HG03565 (cell line): ENCODE measurements around the gene CYP51A1.
"Not testable (repeated sequence)": the region's sequence is repeated elsewhere in the genome, so short reads cannot be mapped to it uniquely, and the experiment has no call there.

Source experiments
- ATAC-seq: cut with Tn5 transposase; IDR thresholded peaks from one replicate; pipeline ENCODE4 v1.9.1; 2021; ENCODE audit warnings: mild to moderate bottlenecking, moderate library complexity; ENCODE audit not compliant: unreplicated experiment

Gene CYP51A1

DNA sequence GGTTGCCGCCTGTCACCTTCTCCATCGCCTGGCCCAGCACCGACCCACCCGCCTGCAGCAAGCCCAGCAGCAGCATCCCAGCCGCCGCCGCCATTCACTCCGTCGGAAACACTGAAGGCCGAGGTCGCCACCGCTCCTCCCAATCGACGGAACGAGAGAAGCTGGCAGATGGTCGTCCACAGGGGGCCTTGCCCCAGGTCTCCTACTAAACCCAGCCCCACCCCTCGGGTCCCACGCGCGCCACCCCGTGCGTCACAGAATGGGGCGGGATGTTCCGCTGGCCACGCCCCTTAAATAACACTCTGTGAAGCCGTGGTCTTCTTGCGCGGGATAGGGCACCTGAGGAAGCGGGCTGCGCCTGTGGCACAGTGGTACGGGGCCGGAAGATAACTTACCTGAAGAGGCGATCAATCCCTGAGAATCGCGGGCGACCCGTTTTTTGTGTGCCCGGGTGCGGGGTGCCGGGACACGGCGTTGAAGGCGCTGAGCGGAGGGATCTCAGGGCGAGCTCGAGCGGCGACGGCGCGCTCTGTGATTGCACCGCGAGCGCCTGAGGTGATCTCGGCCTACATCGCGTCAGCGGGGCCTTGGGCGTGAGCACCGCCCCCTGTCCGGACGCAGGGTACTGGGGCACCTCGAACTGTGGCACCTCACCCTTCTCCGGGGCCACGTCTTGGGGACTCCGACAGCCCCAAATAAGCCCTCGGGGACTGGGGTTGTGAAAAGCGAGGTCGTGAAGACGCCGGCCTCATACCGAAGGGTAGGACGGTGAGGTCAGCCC, at the start of gene CYP51A1:
Gene CYP51A1 (minus strand): TSS at position 207 of the 781 bp plus-strand sequence. CDS start 113 bp downstream, at position 94.
- ATAC-seq = peak; percentile 83

DNA sequence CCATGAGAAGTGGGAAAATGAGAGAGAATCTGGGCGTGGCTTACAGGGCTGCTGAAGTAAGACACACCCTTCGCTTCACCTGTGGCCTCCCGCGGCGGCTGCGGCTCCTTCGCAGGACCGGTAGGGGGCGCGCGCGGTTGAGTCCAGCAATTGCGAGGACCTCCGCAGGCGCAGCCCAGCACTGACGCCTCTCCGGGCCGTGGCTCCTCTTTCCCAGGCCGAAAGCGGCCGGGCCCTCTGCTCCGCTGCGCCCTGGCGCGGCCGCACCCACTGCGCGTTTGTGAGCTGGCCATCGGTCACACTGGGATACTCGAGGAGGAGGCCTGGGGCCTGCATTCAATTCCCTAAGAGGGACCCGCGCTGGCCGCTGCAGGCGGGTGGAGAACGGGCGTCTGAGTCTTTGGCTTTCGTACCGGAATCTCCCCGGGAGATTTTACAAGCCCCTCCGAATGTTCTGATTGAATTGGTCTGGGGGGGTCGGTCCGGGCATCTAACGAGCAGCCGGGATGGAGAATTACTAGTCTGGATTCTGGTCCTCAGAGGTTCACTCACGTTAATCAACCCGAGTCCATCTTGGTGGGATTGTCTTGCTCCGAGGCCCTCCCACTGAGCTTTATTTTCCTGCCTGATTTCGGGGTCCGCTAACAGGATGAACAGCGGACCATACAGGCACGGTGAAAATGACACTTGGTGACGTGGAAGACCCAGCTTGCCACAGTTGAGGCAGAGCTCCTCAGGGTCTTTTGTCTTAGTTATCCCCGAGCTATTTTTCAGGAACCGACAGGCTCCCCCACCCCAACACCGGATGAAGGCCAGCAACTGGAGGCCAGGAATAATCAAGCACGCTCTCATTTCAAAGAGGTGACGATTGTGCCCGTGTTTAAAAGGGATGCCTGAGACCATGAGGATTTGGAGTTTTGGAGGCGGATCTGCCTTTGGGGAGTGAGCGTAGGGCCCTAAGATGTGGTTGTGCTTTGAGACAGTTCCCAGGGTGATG, 44.9 kb upstream of the CYP51A1 start, which contains the start of gene LRRD1:
Gene LRRD1 (minus strand): TSS at position 215 of the 997 bp plus-strand sequence. CDS start 13,940 bp downstream, outside the sequence.
- ATAC-seq = peak; percentile 96

DNA sequence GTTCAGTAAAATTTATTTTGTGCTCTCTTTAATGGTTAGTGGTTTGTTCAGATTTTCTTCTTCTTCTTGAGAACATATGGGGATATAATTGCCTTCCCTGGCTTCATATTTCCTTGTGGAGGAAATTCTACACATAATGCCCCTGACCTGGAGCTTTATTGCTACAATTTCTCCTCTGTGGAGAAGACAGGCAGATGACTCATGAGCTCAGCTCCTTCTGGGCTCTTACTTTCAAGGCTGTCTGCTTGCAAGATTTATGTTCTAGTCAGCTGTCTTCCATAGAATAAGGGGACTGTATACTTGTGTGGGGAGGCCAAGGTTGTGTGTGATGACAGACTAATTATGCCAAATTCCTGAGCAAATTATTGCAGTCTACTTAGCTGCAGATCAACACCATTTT, 43.1 kb upstream of the CYP51A1 start:
- no peak for ATAC-seq

GRCh38 chr7:92169529-92169928, 35.3 kb upstream of the CYP51A1 start:
- not testable (repeated sequence) for ATAC-seq

DNA sequence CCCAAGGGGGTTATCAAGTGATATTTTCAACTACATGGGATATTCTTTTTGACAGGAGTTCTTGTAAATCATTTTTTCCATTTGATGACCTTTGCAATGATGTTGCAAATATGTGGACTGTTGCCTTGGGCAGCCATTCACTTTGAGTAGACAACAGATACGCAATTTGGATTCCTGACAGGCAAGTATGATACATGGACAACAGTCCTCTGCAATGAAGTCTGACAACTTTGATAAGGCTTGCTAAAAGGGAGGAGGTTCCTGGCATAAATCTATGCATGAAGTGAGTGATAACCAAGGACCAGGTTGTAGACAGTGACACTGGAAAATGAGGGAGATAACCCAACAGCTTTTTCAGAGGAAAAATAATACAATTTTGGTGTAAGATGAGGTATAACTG, 27.0 kb upstream of the CYP51A1 start:
- no peak for ATAC-seq

DNA sequence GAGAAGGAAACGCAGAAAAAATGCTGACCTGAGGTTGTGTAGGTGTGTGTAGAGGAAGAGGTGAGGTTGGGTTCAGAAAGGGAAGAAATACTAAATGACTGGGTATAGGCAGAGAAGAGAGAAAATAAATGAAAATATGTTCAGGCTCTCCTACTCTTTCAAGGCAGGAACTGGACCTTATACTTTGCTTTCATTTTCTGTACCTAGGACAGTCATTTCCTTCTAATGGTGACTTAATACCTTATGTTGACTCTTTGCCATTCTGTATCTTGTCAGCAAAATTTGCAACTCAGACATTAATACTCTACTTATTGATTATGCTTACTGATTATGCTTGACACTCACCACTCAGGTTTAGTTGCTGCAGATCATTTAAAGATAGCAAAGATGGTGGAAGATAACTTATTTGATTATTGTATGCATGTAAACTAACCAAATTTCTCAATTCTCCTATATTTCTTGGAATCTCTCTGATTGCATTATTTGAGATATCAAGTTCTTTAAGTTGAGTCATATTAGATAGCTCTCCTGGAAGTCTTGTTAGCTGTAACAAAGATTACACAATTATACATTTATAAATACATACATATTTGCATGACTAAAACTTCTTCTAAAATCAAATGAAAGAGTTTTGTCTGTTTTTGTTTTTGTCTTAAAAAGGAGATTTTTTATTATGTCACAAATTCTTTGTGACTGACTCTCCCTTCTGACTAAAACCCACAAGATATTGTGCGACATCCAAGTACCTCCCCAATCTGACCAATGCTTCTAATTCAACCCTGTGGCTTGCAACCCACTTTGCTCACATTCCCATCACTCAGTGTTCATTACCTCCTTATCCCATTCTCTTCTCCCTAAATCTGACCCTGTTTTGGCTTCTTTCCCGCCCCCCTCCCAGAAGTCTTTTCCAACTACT, 24.6 kb upstream of the CYP51A1 start:
- ATAC-seq = peak; percentile 84

DNA sequence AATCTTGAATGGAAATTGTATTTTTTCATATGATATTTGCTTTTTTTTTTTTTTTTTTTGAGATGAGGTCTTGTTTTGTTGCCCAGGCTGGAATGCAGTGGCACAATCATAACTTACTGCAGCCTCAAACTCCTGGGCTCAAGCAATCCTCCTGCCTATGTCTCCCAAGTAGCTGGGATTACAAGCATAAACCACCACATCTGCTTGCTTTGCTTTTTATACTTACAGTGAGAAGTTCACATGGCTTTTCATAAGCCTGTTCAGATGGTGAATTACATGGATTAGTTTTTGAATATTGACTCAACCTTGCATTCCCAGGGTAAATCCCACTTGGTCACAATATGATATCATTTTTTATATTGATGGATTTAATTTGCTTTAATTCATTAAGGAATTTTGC, 22.7 kb upstream of the CYP51A1 start:
- no peak for ATAC-seq

DNA sequence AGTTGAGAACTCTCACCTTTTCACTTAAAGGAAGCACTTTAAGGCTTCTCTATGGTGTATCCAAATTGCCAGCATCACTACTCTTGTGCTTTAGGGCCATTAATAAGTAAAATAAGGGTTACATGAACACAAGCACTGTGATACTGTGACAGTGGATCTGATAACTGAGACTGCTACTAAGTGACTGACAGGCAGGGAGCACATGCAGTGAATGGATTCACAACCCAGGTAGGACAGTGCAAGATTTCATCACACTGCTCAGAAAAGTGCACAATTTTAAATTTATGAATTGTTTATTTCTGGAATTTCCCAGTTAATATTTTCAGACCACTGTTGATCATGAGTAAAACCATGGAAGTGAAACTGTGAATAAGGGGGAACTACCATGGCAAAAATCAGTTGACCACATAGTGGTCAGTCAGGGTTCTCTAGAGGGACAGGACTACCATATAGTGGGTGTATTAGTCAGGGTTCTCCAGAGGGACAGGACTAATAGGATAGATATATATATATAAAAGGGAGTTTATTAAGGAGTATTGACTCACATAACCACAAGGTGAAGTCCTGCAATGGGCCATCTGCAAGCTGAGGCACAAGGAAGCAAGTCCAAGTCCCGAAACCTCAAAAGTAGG, 20.9 kb upstream of the CYP51A1 start:
- no peak for ATAC-seq

DNA sequence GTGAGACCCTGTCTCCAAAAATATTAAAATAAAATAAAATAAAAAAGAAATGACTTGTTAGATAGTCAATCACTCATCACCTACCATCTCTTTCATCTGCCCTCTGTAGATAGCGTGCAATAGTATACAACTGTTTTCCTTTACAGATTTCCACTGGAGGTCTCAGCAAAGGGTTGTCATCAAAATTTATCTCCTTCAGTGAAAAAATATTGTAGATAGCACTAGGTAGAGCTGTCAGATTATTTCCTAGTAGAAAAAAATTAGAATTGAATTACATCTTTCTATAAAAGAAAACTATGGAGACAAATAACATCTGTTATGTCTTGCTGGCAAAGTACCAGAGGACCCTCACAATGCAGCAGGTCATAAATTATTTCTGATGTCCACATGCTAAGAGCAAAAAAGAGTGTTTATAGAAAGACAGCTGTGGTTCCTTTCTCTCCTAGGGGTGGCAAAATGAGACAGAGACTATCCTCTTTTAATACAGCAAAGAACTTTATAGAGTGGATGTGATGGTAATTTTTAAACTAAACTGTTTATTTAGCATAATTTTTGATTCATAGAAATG, 16.3 kb upstream of the CYP51A1 start:
- no peak for ATAC-seq

DNA sequence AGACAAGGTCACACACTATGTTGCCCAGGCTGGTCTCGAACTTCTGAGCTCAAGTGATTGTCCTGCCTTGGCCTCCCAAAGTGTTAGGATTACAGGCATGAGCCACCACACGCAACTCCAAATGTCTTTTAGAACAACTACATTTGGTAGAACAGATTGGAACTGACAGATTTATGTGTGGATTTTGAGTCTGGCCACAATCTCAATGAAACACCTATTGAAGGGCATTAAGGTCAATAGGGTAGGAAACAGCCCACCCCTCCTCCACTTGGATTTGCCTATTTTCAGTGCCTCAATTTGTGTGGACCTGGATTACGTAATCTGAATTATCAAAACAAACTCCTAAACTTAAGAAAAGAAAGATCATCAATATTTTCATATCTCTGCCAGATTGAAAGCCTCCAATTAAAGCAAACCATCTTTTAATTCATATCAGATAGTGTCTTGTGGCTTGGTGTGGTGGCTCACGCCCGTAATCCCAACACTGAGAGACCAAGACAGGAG, 15.5 kb upstream of the CYP51A1 start:
- ATAC-seq = no peak

DNA sequence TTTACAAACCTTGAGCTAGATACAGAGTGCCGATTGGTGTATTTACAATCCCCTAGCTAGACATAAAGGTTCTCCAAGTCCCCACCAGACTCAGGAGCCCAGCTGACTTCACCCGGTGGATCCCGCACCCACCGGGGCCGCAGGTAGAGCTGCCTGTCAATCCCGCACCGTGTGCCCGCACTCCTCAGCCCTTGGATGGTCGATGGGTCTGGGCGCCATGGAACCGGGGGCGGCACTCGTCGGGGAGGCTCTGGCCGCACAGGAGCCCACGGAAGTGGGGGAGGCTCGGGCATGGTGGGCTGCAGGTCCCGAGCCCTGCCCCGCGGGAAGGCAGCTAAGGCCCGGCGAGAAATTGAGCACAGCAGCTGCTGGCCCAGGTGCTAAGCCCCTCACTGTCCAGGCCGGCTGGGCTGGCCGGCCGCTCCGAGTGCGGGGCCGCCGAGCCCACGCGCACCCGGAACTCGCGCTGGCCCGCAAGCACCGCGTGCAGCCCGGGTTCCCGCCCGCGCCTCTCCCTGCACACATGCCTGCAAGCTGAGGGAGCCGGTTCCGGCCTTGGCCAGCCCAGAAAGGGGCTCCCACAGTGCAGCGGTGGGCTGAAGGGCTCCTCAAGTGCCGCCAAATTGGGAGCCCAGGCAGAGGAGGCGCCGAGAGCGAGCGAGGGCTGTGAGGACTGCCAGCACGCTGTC, 9.1 kb upstream of the CYP51A1 start:
- not testable (repeated sequence) for ATAC-seq

DNA sequence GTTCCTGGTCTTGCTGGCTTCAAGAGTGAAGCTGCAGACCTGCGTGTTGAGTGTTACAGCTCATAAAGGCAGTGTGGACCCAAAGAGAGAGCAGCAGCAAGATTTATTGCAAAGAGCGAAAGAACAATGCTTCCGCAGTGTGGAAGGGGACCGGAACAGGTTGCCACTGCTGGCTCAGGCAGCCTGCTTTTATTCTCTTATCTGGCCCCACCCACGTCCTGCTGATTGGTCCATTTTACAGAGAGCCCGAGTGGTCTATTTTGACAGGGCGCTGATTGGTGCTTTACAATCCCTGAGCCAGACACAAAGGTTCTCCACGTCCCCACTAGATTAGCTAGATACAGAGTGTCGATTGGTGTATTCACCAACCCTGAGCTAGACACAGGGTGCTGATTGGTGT, 8.5 kb upstream of the CYP51A1 start:
- ATAC-seq = not testable (repeated sequence)

DNA sequence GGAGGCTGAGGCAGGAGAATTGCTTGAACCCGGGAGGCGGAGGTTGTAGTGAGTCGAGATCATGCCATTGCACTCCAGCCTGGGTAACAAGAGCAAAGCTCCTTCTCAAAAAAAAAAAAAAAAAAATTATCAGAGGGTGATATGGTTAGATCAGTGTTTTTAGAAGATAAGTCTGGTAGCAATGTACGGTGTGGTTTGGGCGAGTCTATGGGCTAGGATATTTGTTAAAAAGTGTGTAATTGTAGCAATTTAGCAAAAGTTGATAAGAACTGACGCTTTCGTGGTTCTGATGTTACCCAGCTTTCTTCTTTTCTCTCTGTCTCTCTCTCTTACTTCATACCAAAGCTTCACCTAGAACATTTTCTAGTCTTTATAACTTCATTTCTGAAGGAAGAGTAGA, 6.9 kb upstream of the CYP51A1 start:
- no peak for ATAC-seq

DNA sequence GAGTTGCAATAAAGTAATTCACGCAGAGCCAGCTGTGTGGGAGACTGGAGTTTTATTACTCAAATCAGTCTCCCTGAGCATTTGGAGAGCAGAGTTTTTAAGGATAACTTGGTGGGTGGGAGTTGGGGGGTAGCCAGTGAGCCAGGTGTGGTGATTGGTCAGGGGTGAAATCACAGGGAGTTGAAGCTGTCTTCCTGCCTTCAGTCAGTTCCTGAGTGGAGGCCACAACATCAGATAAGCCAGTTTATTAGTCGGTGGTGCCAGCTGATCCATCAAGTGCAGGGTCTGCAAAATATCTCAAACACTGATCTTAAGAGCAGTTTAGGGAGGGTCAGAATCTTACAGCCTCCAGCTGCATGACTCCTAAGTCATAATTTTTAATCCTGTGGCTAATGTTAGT, 3.3 kb upstream of the CYP51A1 start:
- ATAC-seq = no peak

DNA sequence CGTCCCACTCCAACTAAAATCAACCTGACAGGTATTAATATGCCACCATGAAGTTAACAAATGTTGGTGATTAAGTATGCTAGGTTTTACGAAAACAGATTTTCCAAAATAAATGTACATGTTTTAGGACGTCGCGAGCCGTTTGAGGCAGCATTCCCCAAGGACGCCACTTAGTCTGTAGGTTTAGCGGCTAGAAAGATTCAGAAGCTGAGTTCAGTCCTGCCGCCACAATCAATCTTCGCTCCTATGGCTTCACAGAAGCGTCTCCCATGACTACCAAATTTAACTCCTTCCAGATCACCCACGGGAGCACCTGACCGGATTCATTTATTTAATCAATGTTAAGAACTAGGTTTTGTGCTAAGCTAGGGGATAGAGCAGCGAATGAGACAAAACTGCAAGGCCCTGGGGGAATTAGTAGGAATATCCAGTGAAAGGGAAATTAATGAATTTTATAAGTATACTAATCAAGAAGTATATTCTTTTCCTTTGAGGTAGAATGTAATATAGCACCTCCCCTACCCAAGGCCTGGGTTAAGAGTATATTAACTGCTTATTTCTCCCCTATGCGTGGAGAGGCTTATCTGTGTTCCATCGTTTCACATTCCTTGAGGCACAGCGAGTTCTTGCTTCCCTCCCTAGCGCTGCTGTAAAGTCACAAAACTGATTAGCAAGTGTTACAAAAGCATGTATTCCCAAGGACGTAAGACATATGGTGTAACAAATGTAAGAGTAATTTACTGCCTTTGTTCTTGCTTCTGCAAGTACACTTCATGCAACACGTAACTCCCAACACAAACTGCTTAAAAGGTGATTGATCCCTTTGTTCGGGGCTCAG, 994 bp upstream of the CYP51A1 start:
- no peak for ATAC-seq

- ATAC-seq = peak; percentile 20
Observed at GRCh38 chr7:92133737-92134270, 473 bp downstream of the CYP51A1 start.

- peak; percentile 4 for ATAC-seq
Observed at GRCh38 chr7:92133133-92133736, 1.0 kb downstream of the CYP51A1 start.
